ENCODE results near the gene RHOD. TPM values are rescaled to one million over a fixed set of nuclear protein-coding genes. Genes with fewer than 3 reads are reported as not detected.

RHOD gene
- total RNA-seq, 4 donors from 2014 or later: 12.4 to 29.7 (median 23.6) TPM

- no peak for ATAC-seq
- Histone ChIP-seq H3K27me3 (peaks cover 27% of the 10 kb centered on the region), H3K4me1 (no peaks in the 10 kb centered on the region), H3K36me3 (no peaks in the 10 kb centered on the region), H3K27ac (no peak overlapping the region), H3K9me3 (no peaks in the 10 kb centered on the region), H3K4me3 (no peak overlapping the region)
- WGBS, 2 donors (ENCODE audit: low coverage in 1 of 2): 55 to 60% methylated on average over 2 to 6 of the region's 12 CpGs
- TF ChIP-seq CTCF (IDR thresholded peaks at IDR 0.05): no peak
- TF ChIP-seq POLR2AphosphoS5 (IDR thresholded peaks at IDR 0.05): no peak
Observed at GRCh38 chr11:67040147-67040546, 16.5 kb upstream of the RHOD start.

- 85 to 88% methylated on average over 2 to 3 of the region's 3 CpGs for WGBS, 2 donors (ENCODE audit: low coverage in 1 of 2)
- Histone ChIP-seq H3K9me3 (no peaks in the 10 kb centered on the region), H3K27ac (no peak overlapping the region), H3K4me3 (no peak overlapping the region), H3K27me3 (peaks cover 27% of the 10 kb centered on the region), H3K36me3 (no peaks in the 10 kb centered on the region), H3K4me1 (no peaks in the 10 kb centered on the region)
- no peak for ATAC-seq
- TF ChIP-seq EP300 (IDR thresholded peaks at IDR 0.05) (no peak), CTCF (IDR thresholded peaks at IDR 0.05) (no peak), POLR2AphosphoS5 (IDR thresholded peaks at IDR 0.05) (no peak), POLR2A (IDR thresholded peaks at IDR 0.05) (no peak)
Observed at GRCh38 chr11:67041602-67042001, 15.0 kb upstream of the RHOD start.

- WGBS, 2 donors (ENCODE audit: low coverage in 1 of 2): 80% methylated on average over 9 of the region's 18 CpGs; no CpG with 5 or more reads in 1 of the 2 donors
- Histone ChIP-seq H3K27ac (no peak overlapping the region), H3K9me3 (no peaks in the 10 kb centered on the region), H3K4me3 (no peak overlapping the region), H3K4me1 (no peaks in the 10 kb centered on the region), H3K36me3 (no peaks in the 10 kb centered on the region), H3K27me3 (peaks cover 27% of the 10 kb centered on the region)
- no peak for ATAC-seq
- TF ChIP-seq EP300 (IDR thresholded peaks at IDR 0.05): no peak
- no peak for TF ChIP-seq POLR2A (IDR thresholded peaks at IDR 0.05)
- TF ChIP-seq CTCF (IDR thresholded peaks at IDR 0.05): no peak
- TF ChIP-seq POLR2AphosphoS5 (IDR thresholded peaks at IDR 0.05): no peak
Observed at GRCh38 chr11:67043572-67044349, 12.9 kb upstream of the RHOD start.

- Histone ChIP-seq H3K4me3 (no peak overlapping the region), H3K36me3 (no peaks in the 10 kb centered on the region), H3K9me3 (no peaks in the 10 kb centered on the region), H3K27me3 (peaks cover 26% of the 10 kb centered on the region), H3K27ac (no peak overlapping the region), H3K4me1 (no peaks in the 10 kb centered on the region)
- TF ChIP-seq EP300 (IDR thresholded peaks at IDR 0.05) (no peak), CTCF (IDR thresholded peaks at IDR 0.05) (no peak), POLR2A (IDR thresholded peaks at IDR 0.05) (no peak), POLR2AphosphoS5 (IDR thresholded peaks at IDR 0.05) (no peak)
- no peak for ATAC-seq
- WGBS, 2 donors (ENCODE audit: low coverage in 1 of 2): no CpG with 5 or more reads among the region's 14 CpGs
Observed at GRCh38 chr11:67044496-67044895, 12.2 kb upstream of the RHOD start.

- Histone ChIP-seq H3K27me3 (peaks cover 18% of the 10 kb centered on the region), H3K36me3 (no peaks in the 10 kb centered on the region), H3K4me1 (no peaks in the 10 kb centered on the region), H3K4me3 (no peak overlapping the region), H3K27ac (no peak overlapping the region), H3K9me3 (no peaks in the 10 kb centered on the region)
- TF ChIP-seq CTCF (IDR thresholded peaks at IDR 0.05) (no peak), EP300 (IDR thresholded peaks at IDR 0.05) (no peak), POLR2A (IDR thresholded peaks at IDR 0.05) (no peak), POLR2AphosphoS5 (IDR thresholded peaks at IDR 0.05) (no peak)
- 53 to 54% methylated on average over 3 to 5 of the region's 14 CpGs for whole genome bisulfite sequencing, 2 donors (ENCODE audit: low coverage in 1 of 2)
- ATAC-seq: no peak
Observed at GRCh38 chr11:67045314-67045713, 11.3 kb upstream of the RHOD start.
